T-helper 17 cell (primary cell): Measurements from ENCODE around the gene MARF1. TPM values are rescaled to one million over a fixed set of nuclear protein-coding genes. Genes with fewer than 3 reads are reported as not detected.
"Not testable (repeated sequence)": the region's sequence is repeated elsewhere in the genome, so short reads cannot be mapped to it uniquely, and the experiment has no call there.

Experiments used
- ATAC-seq: fragments of 150-1000 bp; cut with Tn5 transposase; 2 replicates; pipeline ENCODE4 v1.10.0; 2021; ENCODE audit warnings: mild to moderate bottlenecking, moderate library complexity
- DNase-seq, 3 donors: peaks; one replicate each; pipeline versions ENCODE4 v3.0.0 to v3.0.0-alpha.2; 2020 to 2021
- H3K9me3 ChIP-seq: one replicate; pipeline ENCODE4 v1.7.0; 2013; ENCODE audit warnings: low read length, mild to moderate bottlenecking; ENCODE audit not compliant: control insufficient read depth, poor library complexity, severe bottlenecking
- H3K27ac Mint-ChIP-seq: one replicate; pipeline ENCODE4 v1.8.0; 2022; ENCODE audit warnings: mild to moderate bottlenecking, moderate library complexity, mixed read lengths
- H3K27me3 Mint-ChIP-seq: one replicate; pipeline ENCODE4 v1.8.0; 2022; ENCODE audit warnings: mixed read lengths
- H3K36me3 Mint-ChIP-seq: one replicate; pipeline ENCODE4 v1.8.0; 2022; ENCODE audit warnings: low read depth, mixed read lengths
- H3K4me1 Mint-ChIP-seq: one replicate; pipeline ENCODE4 v1.8.0; 2022; ENCODE audit warnings: mild to moderate bottlenecking, mixed read lengths
- H3K4me3 Mint-ChIP-seq: one replicate; pipeline ENCODE4 v1.8.0; 2022; ENCODE audit warnings: mild to moderate bottlenecking, moderate library complexity, mixed read lengths
- total RNA-seq, 4 donors: library from RNA in 2 of 4; stranded (reverse) in 2 of 4; gene quantifications; one replicate each; pipeline ENCODE4 v1.2.3 and lab custom pipeline; 2022 to 2026

MARF1 gene
- total RNA-seq, 2 donors from 2014 or later: 159 to 164 TPM

GRCh38 chr16:15671530-15672117, 28.7 kb upstream of the MARF1 start:
- ATAC-seq: no peak
- Mint-ChIP-seq H3K27me3 (no peaks in the 10 kb centered on the region), H3K4me3 (no peak overlapping the region), H3K27ac (peak overlapping the region; percentile 98), H3K4me1 (peaks cover 37% of the 10 kb centered on the region), H3K36me3 (peaks cover 5% of the 10 kb centered on the region)
- no peak for DNase-seq
- H3K9me3 ChIP-seq: no peaks in the 10 kb centered on the region

GRCh38 chr16:15667091-15667742, 24.3 kb upstream of the MARF1 start:
- Mint-ChIP-seq H3K27ac (peak overlapping the region; percentile 54), H3K4me1 (peaks cover 18% of the 10 kb centered on the region), H3K36me3 (no peaks in the 10 kb centered on the region), H3K27me3 (no peaks in the 10 kb centered on the region), H3K4me3 (no peak overlapping the region)
- no peaks in the 10 kb centered on the region for H3K9me3 ChIP-seq
- ATAC-seq (no peak), DNase-seq (no peak)

GRCh38 chr16:15665107-15665506, 22.2 kb upstream of the MARF1 start:
- H3K9me3 ChIP-seq: no peaks in the 10 kb centered on the region
- Mint-ChIP-seq H3K4me3 (no peak overlapping the region), H3K27ac (peak overlapping the region; percentile 60), H3K4me1 (peaks cover 18% of the 10 kb centered on the region), H3K36me3 (peaks cover 3% of the 10 kb centered on the region), H3K27me3 (no peaks in the 10 kb centered on the region)
- DNase-seq (no peak), ATAC-seq (no peak)

- DNase-seq (no peak), ATAC-seq (no peak)
- Mint-ChIP-seq H3K4me3 (no peak overlapping the region), H3K4me1 (peaks cover 45% of the 10 kb centered on the region), H3K36me3 (peaks cover 3% of the 10 kb centered on the region), H3K27ac (peak overlapping the region; percentile 86), H3K27me3 (no peaks in the 10 kb centered on the region)
- H3K9me3 ChIP-seq: no peaks in the 10 kb centered on the region
These were observed 17.2 kb upstream of the MARF1 start for GRCh38 chr16:15660203-15660601.

- ATAC-seq (no peak), DNase-seq (no peak)
- Mint-ChIP-seq H3K27me3 (no peaks in the 10 kb centered on the region), H3K36me3 (peaks cover 3% of the 10 kb centered on the region), H3K27ac (peak overlapping the region; percentile 86), H3K4me1 (peaks cover 50% of the 10 kb centered on the region), H3K4me3 (peak overlapping the region; percentile 73)
- H3K9me3 ChIP-seq: no peaks in the 10 kb centered on the region
These were observed 15.6 kb upstream of the MARF1 start for GRCh38 chr16:15658556-15658955.

GRCh38 chr16:15658149-15658548, 15.2 kb upstream of the MARF1 start:
- Mint-ChIP-seq H3K27ac (peak overlapping the region; percentile 86), H3K27me3 (no peaks in the 10 kb centered on the region), H3K4me3 (no peak overlapping the region), H3K36me3 (peaks cover 3% of the 10 kb centered on the region), H3K4me1 (peaks cover 54% of the 10 kb centered on the region)
- H3K9me3 ChIP-seq: no peaks in the 10 kb centered on the region
- no peak for DNase-seq
- ATAC-seq: peak; percentile 8

GRCh38 chr16:15655561-15655960, 12.6 kb upstream of the MARF1 start:
- not testable (repeated sequence) for H3K27me3 Mint-ChIP-seq, ATAC-seq, H3K9me3 ChIP-seq, DNase-seq, H3K4me3 Mint-ChIP-seq, H3K36me3 Mint-ChIP-seq
- Mint-ChIP-seq H3K27ac (peak overlapping the region; percentile 19), H3K4me1 (peaks cover 56% of the 10 kb centered on the region)

- peak overlapping the region; percentile 19 for H3K27ac Mint-ChIP-seq
- peaks cover 5% of the 10 kb centered on the region for H3K36me3 Mint-ChIP-seq
- no peaks in the 10 kb centered on the region for H3K9me3 ChIP-seq
- no peak for DNase-seq
- H3K4me1 Mint-ChIP-seq: peaks cover 56% of the 10 kb centered on the region
- H3K27me3 Mint-ChIP-seq: no peaks in the 10 kb centered on the region
- no peak for ATAC-seq
- H3K4me3 Mint-ChIP-seq: no peak overlapping the region
These were observed 11.6 kb upstream of the MARF1 start for GRCh38 chr16:15654591-15654990.

- Mint-ChIP-seq H3K27ac (no peak overlapping the region), H3K27me3 (no peaks in the 10 kb centered on the region), H3K4me3 (peak overlapping the region; percentile 100), H3K4me1 (peaks cover 49% of the 10 kb centered on the region), H3K36me3 (peaks cover 5% of the 10 kb centered on the region)
- H3K9me3 ChIP-seq: no peaks in the 10 kb centered on the region
- DNase-seq (no peak), ATAC-seq (no peak)
These were observed 10.3 kb upstream of the MARF1 start for GRCh38 chr16:15653227-15653626.

GRCh38 chr16:15652293-15653001, 9.5 kb upstream of the MARF1 start:
- Mint-ChIP-seq H3K4me3 (peak overlapping the region; percentile 100), H3K27ac (peak overlapping the region; percentile 97), H3K36me3 (peaks cover 5% of the 10 kb centered on the region), H3K4me1 (peaks cover 43% of the 10 kb centered on the region), H3K27me3 (no peaks in the 10 kb centered on the region)
- ATAC-seq: no peak
- no peak for DNase-seq
- no peaks in the 10 kb centered on the region for H3K9me3 ChIP-seq

- Mint-ChIP-seq H3K27me3 (no peaks in the 10 kb centered on the region), H3K4me1 (peaks cover 30% of the 10 kb centered on the region), H3K4me3 (peak overlapping the region; percentile 100), H3K36me3 (peaks cover 5% of the 10 kb centered on the region), H3K27ac (peak overlapping the region; percentile 97)
- ATAC-seq (peak; percentile 71), DNase-seq (peak in 2 of 3 donors; percentile 35 to 52)
- H3K9me3 ChIP-seq: no peaks in the 10 kb centered on the region
These were observed 7.8 kb upstream of the MARF1 start for GRCh38 chr16:15650698-15651171.

GRCh38 chr16:15650019-15650697, 7.2 kb upstream of the MARF1 start, which contains the start of gene NDE1:
Gene NDE1, plus strand, starts transcription at chr16:15650245. Its CDS starts 14,534 bp downstream, at chr16:15664779.
- H3K27me3 Mint-ChIP-seq: no peaks in the 10 kb centered on the region
- peak; percentile 94 for ATAC-seq

GRCh38 chr16:15649727-15650018, 6.7 kb upstream of the MARF1 start:
- Mint-ChIP-seq H3K4me1 (peaks cover 30% of the 10 kb centered on the region), H3K27me3 (no peaks in the 10 kb centered on the region), H3K36me3 (peaks cover 5% of the 10 kb centered on the region), H3K27ac (peak overlapping the region; percentile 97), H3K4me3 (peak overlapping the region; percentile 100)
- ATAC-seq: no peak
- DNase-seq: no peak
- no peaks in the 10 kb centered on the region for H3K9me3 ChIP-seq

More at GRCh38 chr16:15650019-15650697, 7.2 kb upstream of the MARF1 start, which contains the start of gene NDE1:
- H3K9me3 ChIP-seq: no peaks in the 10 kb centered on the region
- Mint-ChIP-seq H3K4me3 (peak within 1 kb of the TSS; percentile 100), H3K36me3 (peaks cover 5% of the 10 kb centered on the region), H3K27ac (peak within 1 kb of the TSS; percentile 97), H3K4me1 (peaks cover 30% of the 10 kb centered on the region)
- DNase-seq: peak; percentile 70 to 88 (median 86)
